H1 (cell line): ENCODE data around the gene TPRX1. TPM values are rescaled to one million over a fixed set of nuclear protein-coding genes. Genes with fewer than 3 reads are reported as not detected.

ENCODE experiments used
- CTCF ChIA-PET: fragments of 300-600 bp; sonication (Branson Sonifier 250); formaldehyde crosslinking; loops from one replicate; lab custom pipeline; 2021; ENCODE audit not compliant: partially characterized antibody; lab: Charles Lee
- POLR2A ChIA-PET: fragments of 300-600 bp; sonication (Branson Sonifier 250); formaldehyde crosslinking; loops from one replicate; lab custom pipeline; 2021; ENCODE audit warnings: inconsistent platforms; ENCODE audit not compliant: partially characterized antibody; lab: Charles Lee
- DNase-seq, 2 experiments: peaks; one replicate each; pipeline versions ENCODE4 v3.0.0 to v3.0.0-alpha.2; 2010 to 2022; ENCODE audit warnings: low spot score in 2 of 2, low read depth in 1 of 2, mixed read lengths in 1 of 2
- FAIRE-seq: peaks from 2 replicates; lab custom pipeline; 2011; peaks lifted over from hg19 to GRCh38; lab: Jason Lieb, UNC
- H2AFZ ChIP-seq: 2 replicates; pipeline ENCODE4 v1.8.1; 2012; ENCODE audit warnings: low read length, inconsistent platforms
- H2AK5ac ChIP-seq: 2 replicates; pipeline ENCODE4 v1.6.1; 2013; ENCODE audit warnings: low read depth, low read length
- H2BK120ac ChIP-seq: replicated peaks from 2 replicates; pipeline ENCODE3; 2013; ENCODE audit warnings: low read depth, low read length, inconsistent platforms
- H2BK12ac ChIP-seq: 2 replicates; pipeline ENCODE4 v1.6.1; 2013; ENCODE audit warnings: low read depth, low read length
- H2BK15ac ChIP-seq: 2 replicates; pipeline ENCODE4 v1.6.1; 2013; ENCODE audit warnings: low read length
- H2BK20ac ChIP-seq: 2 replicates; pipeline ENCODE4 v1.6.1; 2013; ENCODE audit warnings: low read length
- H2BK5ac ChIP-seq: 2 replicates; pipeline ENCODE4 v1.6.1; 2013; ENCODE audit warnings: low read depth, low read length
- H3K14ac ChIP-seq: 2 replicates; pipeline ENCODE4 v1.6.1; 2013; ENCODE audit warnings: inconsistent platforms; ENCODE audit not compliant: insufficient read length
- H3K18ac ChIP-seq: 2 replicates; pipeline ENCODE4 v1.6.1; 2013; ENCODE audit warnings: low read length; ENCODE audit errors: extremely low read depth
- H3K23ac ChIP-seq: 2 replicates; pipeline ENCODE4 v1.6.1; 2013; ENCODE audit warnings: inconsistent platforms; ENCODE audit not compliant: insufficient read length
- H3K23me2 ChIP-seq: 2 replicates; pipeline ENCODE4 v1.6.1; 2013; ENCODE audit warnings: low read depth, low read length
- H3K27ac ChIP-seq: 2 replicates; pipeline ENCODE4 v1.6.1; 2011; ENCODE audit warnings: low read depth, low read length, inconsistent platforms
- H3K27me3 ChIP-seq, 4 experiments: replicated peaks in 1 of 4; 1 replicate in 1 of 4; 2 replicates in 3 of 4; pipeline versions ENCODE4 v1.6.1 to v1.8.1; 2011 to 2013; ENCODE audit warnings: low read length in 3 of 4, mild to moderate bottlenecking in 3 of 4, inconsistent platforms in 2 of 4, mixed read lengths in 2 of 4, moderate library complexity in 1 of 4; ENCODE audit not compliant: control insufficient read depth in 3 of 4, insufficient read depth in 3 of 4; ENCODE audit errors: extremely low read depth in 1 of 4
- H3K36me3 ChIP-seq, 4 experiments: 2 replicates each; pipeline versions ENCODE4 v1.6.1 to v1.8.1; 2011 to 2013; ENCODE audit warnings: mild to moderate bottlenecking in 4 of 4, low read length in 3 of 4, moderate library complexity in 2 of 4, control low read depth in 1 of 4, inconsistent platforms in 1 of 4; ENCODE audit not compliant: insufficient read depth in 4 of 4, control insufficient read depth in 2 of 4
- H3K4ac ChIP-seq: replicated peaks from 2 replicates; pipeline ENCODE3; 2013; ENCODE audit warnings: low read length, low read depth, mixed read lengths, inconsistent platforms; ENCODE audit not compliant: insufficient read length
- H3K4me1 ChIP-seq, 4 experiments: replicated peaks in 1 of 4; 1 replicate in 1 of 4; 2 replicates in 3 of 4; pipeline versions ENCODE4 v1.6.1 to v1.8.1; 2011 to 2013; ENCODE audit warnings: low read length in 3 of 4, inconsistent platforms in 2 of 4, mixed read lengths in 1 of 4; ENCODE audit not compliant: insufficient read depth in 4 of 4, control insufficient read depth in 3 of 4
- H3K4me2 ChIP-seq, 2 experiments: 2 replicates each; pipeline versions ENCODE4 v1.6.1 to v1.8.1; 2011 to 2013; ENCODE audit warnings: low read depth in 2 of 2, low read length in 2 of 2, control low read depth in 1 of 2, inconsistent platforms in 1 of 2, mild to moderate bottlenecking in 1 of 2; ENCODE audit not compliant: insufficient read depth in 1 of 2
- H3K4me3 ChIP-seq, 4 experiments: fragments of 200-600, 300-600 bp in 1 of 4; sonication (generic), shearing (Covaris generic), sonication (Bioruptor Twin) in 1 of 4; 2 replicates each; pipeline versions ENCODE4 v1.5.1 to v1.8.1; 2011 to 2016; ENCODE audit warnings: low read length in 4 of 4, low read depth in 3 of 4, control low read depth in 2 of 4, inconsistent platforms in 2 of 4, mild to moderate bottlenecking in 2 of 4, mixed read lengths in 1 of 4, moderate library complexity in 1 of 4; ENCODE audit not compliant: insufficient read depth in 2 of 4; ENCODE audit errors: extremely low read depth in 1 of 4
- H3K56ac ChIP-seq: replicated peaks from 2 replicates; pipeline ENCODE3; 2013; ENCODE audit warnings: low read depth, mild to moderate bottlenecking, mixed read lengths, low read length, inconsistent platforms; ENCODE audit not compliant: insufficient read length
- H3K79me1 ChIP-seq: 2 replicates; pipeline ENCODE4 v1.6.1; 2013; ENCODE audit warnings: low read depth, low read length, control low read depth
- H3K79me2 ChIP-seq, 2 experiments: 2 replicates each; pipeline versions ENCODE4 v1.6.1 to v1.8.1; 2012 to 2013; ENCODE audit warnings: low read length in 2 of 2, mild to moderate bottlenecking in 2 of 2, inconsistent platforms in 1 of 2; ENCODE audit not compliant: insufficient read depth in 2 of 2, control insufficient read depth in 1 of 2
- H3K9ac ChIP-seq, 4 experiments: replicated peaks in 1 of 4; 1 replicate in 1 of 4; 2 replicates in 3 of 4; pipeline versions ENCODE4 v1.6.1 to v1.8.1; 2011 to 2013; ENCODE audit warnings: low read depth in 3 of 4, low read length in 3 of 4, control low read depth in 2 of 4, mild to moderate bottlenecking in 2 of 4, moderate library complexity in 2 of 4, inconsistent platforms in 1 of 4; ENCODE audit errors: extremely low read depth in 1 of 4
- H3K9me3 ChIP-seq, 2 experiments: 2 replicates each; pipeline versions ENCODE4 v1.6.1 to v1.8.1; 2012 to 2013; ENCODE audit warnings: mild to moderate bottlenecking in 2 of 2, moderate library complexity in 2 of 2, control low read depth in 1 of 2, inconsistent platforms in 1 of 2, low read depth in 1 of 2, low read length in 1 of 2, mixed read lengths in 1 of 2; ENCODE audit not compliant: insufficient read depth in 2 of 2
- H4K20me1 ChIP-seq, 2 experiments: replicated peaks in 1 of 2; 2 replicates each; pipeline versions ENCODE3 to v1.8.1; 2011 to 2013; ENCODE audit warnings: inconsistent platforms in 2 of 2, low read length in 2 of 2, mild to moderate bottlenecking in 1 of 2; ENCODE audit not compliant: insufficient read depth in 2 of 2, control insufficient read depth in 1 of 2
- H4K5ac ChIP-seq: 2 replicates; pipeline ENCODE4 v1.6.1; 2013; ENCODE audit warnings: low read length, low read depth, mixed read lengths, inconsistent platforms; ENCODE audit not compliant: insufficient read length
- H4K8ac ChIP-seq: 2 replicates; pipeline ENCODE4 v1.8.0; 2013; ENCODE audit warnings: mild to moderate bottlenecking, moderate library complexity, low read length, inconsistent platforms; ENCODE audit not compliant: insufficient read depth; ENCODE audit errors: extremely low read depth
- H4K91ac ChIP-seq: replicated peaks from 2 replicates; pipeline ENCODE3; 2013; ENCODE audit warnings: low read length, mixed read lengths, inconsistent platforms; ENCODE audit not compliant: insufficient read length
- ATF3 ChIP-seq: IDR thresholded peaks from 2 replicates; pipeline ENCODE4 v1.6.1; 2011; ENCODE audit warnings: low read depth, mild to moderate bottlenecking, low read length; ENCODE audit not compliant: insufficient read depth
- CBX5 ChIP-seq: fragments of 300-800, 300-1000 bp; sonication (generic); IDR thresholded peaks from 2 replicates; pipeline ENCODE4 v1.7.1; 2016; ENCODE audit warnings: antibody characterized with exemption, low read length, low read depth
- EZH2 ChIP-seq: fragments of 200-600 bp; sonication (generic); IDR thresholded peaks from 2 replicates; pipeline ENCODE4 v1.7.1; 2012; ENCODE audit warnings: low read depth, mild to moderate bottlenecking, moderate library complexity, low read length, inconsistent platforms; ENCODE audit not compliant: severe bottlenecking
- SAP30 ChIP-seq: fragments of 300-600 bp; sonication (generic); IDR thresholded peaks from 2 replicates; pipeline ENCODE4 v1.7.1; 2012; ENCODE audit warnings: low read length, moderate library complexity, mild to moderate bottlenecking, inconsistent platforms; ENCODE audit not compliant: insufficient read depth, insufficient replicate concordance
- SIN3A ChIP-seq, 2 experiments: IDR thresholded peaks in 1 of 2; conservative IDR thresholded peaks in 1 of 2; 2 replicates each; pipeline ENCODE4 v1.6.1; 2011 to 2012; ENCODE audit warnings: low read length in 2 of 2, improper control_type of control experiment in 1 of 2, low read depth in 1 of 2, mild to moderate bottlenecking in 1 of 2
- SIX5 ChIP-seq: IDR thresholded peaks from 2 replicates; pipeline ENCODE4 v1.6.1; 2011; ENCODE audit warnings: mild to moderate bottlenecking, low read depth, low read length
- TBP ChIP-seq: IDR thresholded peaks from 2 replicates; pipeline ENCODE4 v1.6.1; 2011; ENCODE audit warnings: low read depth, low read length, improper control_type of control experiment
- WGBS, 2 experiments: shearing (Covaris generic) in 1 of 2; methylation state at CpG; one replicate each; pipeline versions ENCODE4 v1.1.6 to v1.1.7; 2013 to 2015; ENCODE audit warnings: low lambda C conversion rate in 2 of 2, mixed read lengths in 2 of 2, inconsistent platforms in 1 of 2, low coverage in 1 of 2, missing lambda C conversion rate in 1 of 2; ENCODE audit not compliant: insufficient replicate concordance in 2 of 2, insufficient coverage in 1 of 2, insufficient read length in 1 of 2; ENCODE audit errors: extremely low coverage in 1 of 2, missing lambda C conversion rate in 1 of 2; 5-methylcytosine and 5-hydroxymethylcytosine counted together
- polyA plus RNA-seq, 7 experiments: library from polyadenylated mRNA; depleted of rRNA in 3 of 7; stranded (reverse) in 5 of 7; unstranded in 2 of 7; fragments of >200 nt in 5 of 7; fragments of 200-250 nt in 2 of 7; gene quantifications; 1 replicate in 5 of 7; 2 replicates in 1 of 7; 4 replicates in 1 of 7; pipeline versions ENCODE4 v1.2.1 to v1.2.3, GENCODE V29; 2011 to 2013; ENCODE audit warnings: missing spikeins in 2 of 7, mixed read lengths in 2 of 7
- total RNA-seq: library from RNA; stranded (reverse); fragmentation: NEBNext Ultra II Directional; extraction: Animal tissue kit (Norgen Biotek cat#: 25700); gene quantifications from 2 replicates; pipeline ENCODE4 v1.2.1, GENCODE V29; 2021
- TF ChIP-seq, protein P1 (sequence below), 3 experiments: IDR thresholded peaks; 1 replicate in 2 of 3; 2 replicates in 1 of 3; pipeline versions ENCODE4 v1.5.1 to v1.6.1; 2011; ENCODE audit warnings: low read length in 3 of 3, mild to moderate bottlenecking in 3 of 3, inconsistent platforms in 2 of 3, low read depth in 1 of 3, moderate library complexity in 1 of 3; ENCODE audit not compliant: insufficient read depth in 1 of 3; ENCODE audit errors: control extremely low read depth in 1 of 3

TPRX1 gene
- total and polyA plus RNA-seq, 2 of the 8 experiments (the other 6 are each of a cell fraction or from before 2014, with no cell fraction given) = 0.03 TPM; not detected in 1

GRCh38 chr19:47790398-47790814 lies 13.9 kb downstream of the TPRX1 start:
- H3K56ac ChIP-seq = no peak overlapping the region
- peaks cover 2 to 7% (median 4%) of the 10 kb centered on the region in 4 experiments; a peak in 5 of 8 replicates for H3K36me3 ChIP-seq
- no peak overlapping the region for H4K91ac ChIP-seq
- H2BK5ac ChIP-seq = no peak overlapping the region
- no peaks in the 10 kb centered on the region for H3K23me2 ChIP-seq
- H3K4me3 ChIP-seq = peak overlapping the region in 1 of 4 experiments; percentile 22; a peak in 1 of 8 replicates
- no peak overlapping the region for H2AK5ac ChIP-seq
- 0 out of 2 replicates have a peak overlapping the region, but pooled peaks have one; percentile 17 for H2BK12ac ChIP-seq
- H3K14ac ChIP-seq = no peak overlapping the region
- no peak overlapping the region for H3K27ac ChIP-seq
- 0 out of 2 replicates have a peak overlapping the region, but pooled peaks have one; percentile 5 for H2BK15ac ChIP-seq
- H4K5ac ChIP-seq = no peak overlapping the region
- CTCF ChIA-PET = interaction anchor here (0.6 to 7.7 kb wide), 21 partner anchors 9 to 456 kb away, joined by 3 to 150 read pairs (median 5); partner anchors contain the start of genes EHD2 and NOP53
- 23% methylated on average over 10 of the region's 10 CpGs; no CpG with 5 or more reads in 1 of the 2 experiments for WGBS, 2 experiments
- H3K79me1 ChIP-seq = no peaks in the 10 kb centered on the region
- H2BK20ac ChIP-seq = no peak overlapping the region
- no peaks in the 10 kb centered on the region for H3K27me3 ChIP-seq
- peak overlapping the region in 1 of 2 experiments; percentile 54; a peak in 1 of 4 replicates for H3K4me2 ChIP-seq
- H3K23ac ChIP-seq = no peak overlapping the region
- H3K9me3 ChIP-seq = no peaks in the 10 kb centered on the region
- H2AFZ ChIP-seq = no peak overlapping the region
- POLR2A ChIA-PET = interaction anchor here (1.0 to 5.1 kb wide), 5 partner anchors 12 to 59 kb away, joined by 5 to 27 read pairs (median 5); partner anchors contain the start of gene SELENOW
- H4K20me1 ChIP-seq = peaks cover 0 to under 1% of the 10 kb centered on the region in 2 experiments
- no peak overlapping the region for H3K4ac ChIP-seq
- H4K8ac ChIP-seq = no peak overlapping the region; the same call in 1 of the 2 replicates
- H3K18ac ChIP-seq = no peak overlapping the region
- no peak overlapping the region for H2BK120ac ChIP-seq
- peak; percentile 94 to 100 for DNase-seq
- FAIRE-seq = no peak
- no peaks in the 10 kb centered on the region; a peak in 3 of 7 replicates for H3K4me1 ChIP-seq
- no peak overlapping the region for H3K9ac ChIP-seq
- no peaks in the 10 kb centered on the region for H3K79me2 ChIP-seq
- TF ChIP-seq SIX5 (no peak), SIN3A (conservative IDR thresholded peaks at IDR 0.05 in 1 of 2, IDR thresholded peaks at IDR 0.05 in 1 of 2; ENCODE audit: low read depth in 1 of 2, low read length in 2 of 2) (0 out of 4 replicates have a peak, but pooled peaks of 1 of the 2 experiments have one; percentile 47), EZH2 (no peak), CBX5 (no peak), ATF3 (no peak), SAP30 (no peak), TBP (peak; percentile 52; the same call in 1 of the 2 replicates)
- TF ChIP-seq, protein P1, sequence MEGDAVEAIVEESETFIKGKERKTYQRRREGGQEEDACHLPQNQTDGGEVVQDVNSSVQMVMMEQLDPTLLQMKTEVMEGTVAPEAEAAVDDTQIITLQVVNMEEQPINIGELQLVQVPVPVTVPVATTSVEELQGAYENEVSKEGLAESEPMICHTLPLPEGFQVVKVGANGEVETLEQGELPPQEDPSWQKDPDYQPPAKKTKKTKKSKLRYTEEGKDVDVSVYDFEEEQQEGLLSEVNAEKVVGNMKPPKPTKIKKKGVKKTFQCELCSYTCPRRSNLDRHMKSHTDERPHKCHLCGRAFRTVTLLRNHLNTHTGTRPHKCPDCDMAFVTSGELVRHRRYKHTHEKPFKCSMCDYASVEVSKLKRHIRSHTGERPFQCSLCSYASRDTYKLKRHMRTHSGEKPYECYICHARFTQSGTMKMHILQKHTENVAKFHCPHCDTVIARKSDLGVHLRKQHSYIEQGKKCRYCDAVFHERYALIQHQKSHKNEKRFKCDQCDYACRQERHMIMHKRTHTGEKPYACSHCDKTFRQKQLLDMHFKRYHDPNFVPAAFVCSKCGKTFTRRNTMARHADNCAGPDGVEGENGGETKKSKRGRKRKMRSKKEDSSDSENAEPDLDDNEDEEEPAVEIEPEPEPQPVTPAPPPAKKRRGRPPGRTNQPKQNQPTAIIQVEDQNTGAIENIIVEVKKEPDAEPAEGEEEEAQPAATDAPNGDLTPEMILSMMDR (IDR thresholded peaks at IDR 0.05; ENCODE audit: control extremely low read depth in 1 of 3, insufficient read depth in 1 of 3, low read depth in 1 of 3, low read length in 3 of 3) = peak; percentile 94 to 97 (median 95)
